Type B pancreatic cell (in vitro differentiated cells): ENCODE measurements around the gene PDE4B. TPM values are rescaled to one million over a fixed set of nuclear protein-coding genes. Genes with fewer than 3 reads are reported as not detected.

ENCODE experiments used
- DNase-seq: peaks from one replicate; pipeline ENCODE4 v3.0.0; 2021; ENCODE audit warnings: mixed read lengths; ENCODE audit not compliant: unreplicated experiment; ENCODE audit errors: extremely low spot score
- H3K27ac Mint-ChIP-seq: 2 replicates; pipeline ENCODE4 v1.8.0; 2021; ENCODE audit warnings: mild to moderate bottlenecking, mixed read lengths
- H3K27me3 Mint-ChIP-seq: 2 replicates; pipeline ENCODE4 v1.8.0; 2021; ENCODE audit warnings: mixed read lengths
- H3K36me3 Mint-ChIP-seq: 2 replicates; pipeline ENCODE4 v1.8.0; 2021; ENCODE audit warnings: mixed read lengths
- H3K4me1 Mint-ChIP-seq: one replicate; pipeline ENCODE4 v1.8.0; 2021; ENCODE audit warnings: mixed read lengths; ENCODE audit not compliant: unreplicated experiment
- H3K4me3 Mint-ChIP-seq: 2 replicates; pipeline ENCODE4 v1.8.0; 2021; ENCODE audit warnings: mild to moderate bottlenecking, mixed read lengths
- H3K9me3 Mint-ChIP-seq: 2 replicates; pipeline ENCODE4 v1.8.0; 2021; ENCODE audit warnings: mixed read lengths
- total RNA-seq: library from RNA; stranded (reverse); gene quantifications from 2 replicates; pipeline ENCODE4 v1.2.1, GENCODE V29; 2021; ENCODE audit warnings: low replicate concordance
- TF ChIP-seq, protein P1 (sequence below): fragments of 200-600 bp; sonication (generic); conservative IDR thresholded peaks from 2 replicates; pipeline ENCODE4 v1.5.0; 2021; ENCODE audit warnings: antibody characterized with exemption, mild to moderate bottlenecking

PDE4B gene
- total RNA-seq, 1 donor from 2014 or later = 4.7 TPM

DNA sequence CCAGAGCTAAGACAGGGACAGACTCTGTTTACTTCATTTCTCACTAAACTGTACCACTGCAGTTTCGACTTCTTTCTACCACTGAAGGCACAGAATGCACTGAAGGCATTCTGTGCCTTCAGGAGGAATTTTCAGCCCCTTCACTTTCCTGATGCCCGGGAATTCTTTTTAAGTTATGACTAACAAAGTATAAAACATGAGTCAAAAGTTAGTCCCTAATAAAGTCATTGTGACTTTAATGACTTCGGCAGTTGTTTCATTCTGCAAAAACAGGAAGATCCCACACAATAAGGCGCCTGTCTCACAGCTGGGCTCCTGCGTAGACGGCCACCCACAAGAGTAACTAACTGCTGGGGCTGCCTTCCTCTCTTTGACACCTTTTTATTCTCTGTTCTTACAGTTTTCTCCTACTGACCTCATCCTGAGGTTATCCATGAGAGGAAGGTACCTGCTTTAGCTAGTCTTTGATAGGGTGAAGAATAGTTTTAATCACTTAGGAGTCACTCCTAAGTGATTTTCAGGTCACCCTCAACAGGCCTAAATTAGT is 557.4 kb downstream of the PDE4B start:
- H3K9me3 Mint-ChIP-seq = peaks cover 7% of the 10 kb centered on the region
- H3K27me3 Mint-ChIP-seq = peaks cover 15% of the 10 kb centered on the region
- no peak overlapping the region for H3K4me3 Mint-ChIP-seq
- peaks cover 29% of the 10 kb centered on the region for H3K4me1 Mint-ChIP-seq
- TF ChIP-seq, protein P1, sequence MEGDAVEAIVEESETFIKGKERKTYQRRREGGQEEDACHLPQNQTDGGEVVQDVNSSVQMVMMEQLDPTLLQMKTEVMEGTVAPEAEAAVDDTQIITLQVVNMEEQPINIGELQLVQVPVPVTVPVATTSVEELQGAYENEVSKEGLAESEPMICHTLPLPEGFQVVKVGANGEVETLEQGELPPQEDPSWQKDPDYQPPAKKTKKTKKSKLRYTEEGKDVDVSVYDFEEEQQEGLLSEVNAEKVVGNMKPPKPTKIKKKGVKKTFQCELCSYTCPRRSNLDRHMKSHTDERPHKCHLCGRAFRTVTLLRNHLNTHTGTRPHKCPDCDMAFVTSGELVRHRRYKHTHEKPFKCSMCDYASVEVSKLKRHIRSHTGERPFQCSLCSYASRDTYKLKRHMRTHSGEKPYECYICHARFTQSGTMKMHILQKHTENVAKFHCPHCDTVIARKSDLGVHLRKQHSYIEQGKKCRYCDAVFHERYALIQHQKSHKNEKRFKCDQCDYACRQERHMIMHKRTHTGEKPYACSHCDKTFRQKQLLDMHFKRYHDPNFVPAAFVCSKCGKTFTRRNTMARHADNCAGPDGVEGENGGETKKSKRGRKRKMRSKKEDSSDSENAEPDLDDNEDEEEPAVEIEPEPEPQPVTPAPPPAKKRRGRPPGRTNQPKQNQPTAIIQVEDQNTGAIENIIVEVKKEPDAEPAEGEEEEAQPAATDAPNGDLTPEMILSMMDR = no peak
- no peaks in the 10 kb centered on the region for H3K36me3 Mint-ChIP-seq
- H3K27ac Mint-ChIP-seq = no peak overlapping the region
- DNase-seq = no peak

DNA sequence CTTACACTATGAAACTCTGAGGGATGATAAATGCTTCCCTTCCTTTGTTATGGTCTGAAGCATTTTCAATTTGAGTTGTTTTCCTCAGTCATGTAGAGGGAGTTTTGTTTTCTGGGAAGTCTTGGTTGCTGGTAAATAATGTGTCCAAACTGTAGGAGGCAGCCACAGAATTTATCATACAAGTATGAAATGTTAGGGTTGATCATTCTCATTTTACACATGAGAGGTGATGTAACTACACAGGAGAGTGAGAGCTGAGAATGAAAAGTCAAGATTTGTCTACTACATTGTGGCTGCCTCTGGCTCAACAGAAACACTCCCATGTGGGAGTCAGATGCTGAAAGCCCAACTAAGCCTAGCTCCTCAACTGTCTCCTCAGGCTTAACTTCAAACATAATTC is 558.8 kb downstream of the PDE4B start:
- Mint-ChIP-seq H3K27ac (no peak overlapping the region), H3K4me1 (peaks cover 37% of the 10 kb centered on the region), H3K27me3 (peaks cover 15% of the 10 kb centered on the region), H3K36me3 (no peaks in the 10 kb centered on the region), H3K9me3 (peaks cover 1% of the 10 kb centered on the region), H3K4me3 (no peak overlapping the region)
- TF ChIP-seq, protein P1 = no peak
- DNase-seq = no peak

DNA sequence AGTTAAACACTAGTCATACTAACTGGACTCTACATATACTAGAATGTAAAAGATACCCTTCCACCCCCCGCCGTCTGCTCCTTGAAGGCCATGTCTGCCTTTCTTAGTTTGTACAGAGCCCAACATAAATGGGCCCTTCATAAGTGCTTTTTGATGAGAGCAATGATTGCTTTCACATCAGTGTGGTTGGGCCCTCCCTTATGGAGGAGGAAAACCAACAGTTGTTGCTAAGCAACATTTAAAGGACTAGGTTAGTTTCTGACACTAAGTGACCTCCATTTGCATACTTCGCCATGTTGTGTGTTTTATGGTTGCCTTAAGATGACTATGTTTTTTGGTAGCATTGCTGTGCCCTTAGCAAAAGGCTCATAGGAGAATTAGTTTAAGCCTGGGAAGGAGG is 559.2 kb downstream of the PDE4B start:
- H3K27ac Mint-ChIP-seq = no peak overlapping the region

DNA sequence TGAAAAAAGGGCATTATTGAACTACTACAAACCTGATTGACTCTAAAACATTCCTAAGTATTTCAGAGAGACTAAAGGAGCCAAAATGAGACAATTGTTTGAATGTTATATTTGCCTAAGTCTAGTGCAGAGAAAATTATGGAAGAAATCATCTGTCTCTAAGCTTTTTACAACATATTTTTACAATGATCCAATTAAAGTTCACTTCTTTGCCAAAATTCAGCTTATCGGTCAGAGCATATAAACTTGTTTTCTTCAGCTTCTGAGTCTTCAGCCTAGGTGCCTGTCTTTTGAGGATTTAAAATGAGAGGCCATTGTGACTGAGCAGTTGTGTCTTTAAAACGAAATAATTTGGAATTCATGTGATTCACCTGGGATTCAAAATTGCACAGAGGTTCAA is 560.1 kb downstream of the PDE4B start:
- TF ChIP-seq, protein P1 = no peak
- Mint-ChIP-seq H3K27me3 (peaks cover 15% of the 10 kb centered on the region), H3K4me1 (peaks cover 39% of the 10 kb centered on the region), H3K36me3 (no peaks in the 10 kb centered on the region), H3K4me3 (peak overlapping the region; percentile 63), H3K9me3 (no peaks in the 10 kb centered on the region), H3K27ac (peak overlapping the region; percentile 2)
- no peak for DNase-seq

More for the DNA sequence above, 559.2 kb downstream of the PDE4B start:
- peaks cover 15% of the 10 kb centered on the region for H3K27me3 Mint-ChIP-seq
- no peaks in the 10 kb centered on the region for H3K9me3 Mint-ChIP-seq
- DNase-seq = no peak
- H3K4me3 Mint-ChIP-seq = no peak overlapping the region
- H3K36me3 Mint-ChIP-seq = no peaks in the 10 kb centered on the region
- H3K4me1 Mint-ChIP-seq = peaks cover 39% of the 10 kb centered on the region
- TF ChIP-seq, protein P1 = no peak

DNA sequence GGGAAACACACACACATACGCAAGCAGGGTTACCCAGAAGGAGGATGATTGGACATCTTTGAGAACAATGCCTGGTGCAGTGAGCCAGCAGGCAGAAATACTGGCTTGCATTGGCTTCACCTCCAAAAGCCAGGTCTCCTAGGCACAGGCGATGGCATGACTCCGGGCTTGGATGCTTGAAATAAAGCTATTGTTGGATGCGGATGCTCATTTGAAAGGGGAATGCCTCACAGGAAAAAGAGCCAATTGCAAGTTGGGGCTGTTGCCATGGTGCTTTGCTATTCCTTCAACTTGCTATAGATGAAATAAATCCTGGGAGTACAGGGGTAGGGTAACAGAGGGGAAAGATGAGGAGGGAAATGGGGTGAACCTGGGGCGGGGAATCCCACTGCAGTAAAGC is 560.6 kb downstream of the PDE4B start:
- Mint-ChIP-seq H3K9me3 (no peaks in the 10 kb centered on the region), H3K36me3 (no peaks in the 10 kb centered on the region), H3K4me3 (peak overlapping the region; percentile 63), H3K27ac (peak overlapping the region; percentile 2), H3K4me1 (peaks cover 39% of the 10 kb centered on the region), H3K27me3 (peaks cover 15% of the 10 kb centered on the region)
- no peak for DNase-seq
- TF ChIP-seq, protein P1 = no peak
